Activated naive CD8-positive, alpha-beta T cell treated with anti-CD3 and anti-CD28 coated beads, Interleukin-2, amount 50 U/mL, for 16 hours (primary cell): ENCODE measurements around the gene CCDC88C.

ENCODE experiments used
- DNase-seq: peaks from one replicate; pipeline ENCODE4 v3.0.0-alpha.2; 2020; ENCODE audit warnings: low read depth, low spot score

Gene CCDC88C

DNA sequence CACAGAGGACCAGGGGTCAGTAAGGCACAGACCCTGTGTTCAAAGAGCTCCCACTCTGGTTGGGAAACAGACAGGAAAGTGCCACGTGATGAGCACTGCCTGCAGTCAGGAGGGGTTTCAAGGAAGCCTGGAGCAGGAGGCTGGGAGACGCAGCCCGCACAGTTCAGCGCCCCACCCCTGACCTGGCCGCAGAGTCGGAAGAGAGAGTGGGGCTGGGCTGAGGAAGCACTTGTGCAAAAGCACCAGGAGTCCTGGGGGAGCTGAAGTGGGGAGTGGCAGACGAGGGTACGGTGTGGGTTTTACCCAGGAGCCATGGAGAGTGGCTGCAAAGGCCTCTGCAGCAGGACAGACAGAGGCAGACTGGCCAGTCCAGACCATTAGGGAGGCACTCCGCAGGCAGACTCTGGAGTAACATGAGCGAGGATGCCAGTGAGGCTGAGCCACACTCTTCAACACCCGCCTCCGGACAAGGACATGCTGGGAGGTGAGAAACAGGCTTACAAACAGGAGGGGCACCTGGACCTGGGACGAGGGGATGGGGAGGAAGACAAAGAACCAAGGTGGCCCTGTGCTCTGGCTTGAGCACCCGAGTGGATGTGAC is 87.4 kb downstream of the CCDC88C start:
- DNase-seq, result no peak

DNA sequence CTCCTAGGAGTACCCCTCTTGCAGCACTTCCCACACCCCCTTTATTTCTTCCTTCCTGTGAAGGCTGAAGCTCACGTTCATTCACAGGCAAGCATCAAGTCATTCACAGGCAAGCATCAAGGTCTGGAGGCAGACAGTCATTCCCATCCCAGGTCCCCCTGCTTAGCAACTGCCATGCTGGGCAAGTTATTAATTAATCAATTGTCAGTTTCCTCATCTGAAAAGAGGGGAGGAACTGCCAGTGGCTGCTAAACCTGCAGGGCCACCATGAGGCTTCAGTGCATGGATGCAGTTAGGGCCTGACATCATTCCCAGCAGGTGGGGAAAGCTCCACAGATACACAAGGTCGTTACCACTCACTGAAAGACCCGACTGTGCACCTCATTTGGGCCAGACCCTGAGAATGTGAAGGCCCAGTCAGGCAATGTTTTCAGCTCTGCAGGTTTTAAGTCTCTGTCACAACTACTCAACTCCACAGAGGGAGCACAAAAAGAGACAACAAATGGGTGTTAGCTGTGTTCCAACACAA is 88.1 kb downstream of the CCDC88C start:
- no peak for DNase-seq

GRCh38 chr14:91328313-91329050 is 89.1 kb downstream of the CCDC88C start:
- no peak for DNase-seq

GRCh38 chr14:91327661-91328312 is 89.8 kb downstream of the CCDC88C start:
- no peak for DNase-seq

- no peak for DNase-seq
Measured at GRCh38 chr14:91327250-91327595, 90.4 kb downstream of the CCDC88C start.

GRCh38 chr14:91326514-91327249 is 90.9 kb downstream of the CCDC88C start:
- no peak for DNase-seq

DNA sequence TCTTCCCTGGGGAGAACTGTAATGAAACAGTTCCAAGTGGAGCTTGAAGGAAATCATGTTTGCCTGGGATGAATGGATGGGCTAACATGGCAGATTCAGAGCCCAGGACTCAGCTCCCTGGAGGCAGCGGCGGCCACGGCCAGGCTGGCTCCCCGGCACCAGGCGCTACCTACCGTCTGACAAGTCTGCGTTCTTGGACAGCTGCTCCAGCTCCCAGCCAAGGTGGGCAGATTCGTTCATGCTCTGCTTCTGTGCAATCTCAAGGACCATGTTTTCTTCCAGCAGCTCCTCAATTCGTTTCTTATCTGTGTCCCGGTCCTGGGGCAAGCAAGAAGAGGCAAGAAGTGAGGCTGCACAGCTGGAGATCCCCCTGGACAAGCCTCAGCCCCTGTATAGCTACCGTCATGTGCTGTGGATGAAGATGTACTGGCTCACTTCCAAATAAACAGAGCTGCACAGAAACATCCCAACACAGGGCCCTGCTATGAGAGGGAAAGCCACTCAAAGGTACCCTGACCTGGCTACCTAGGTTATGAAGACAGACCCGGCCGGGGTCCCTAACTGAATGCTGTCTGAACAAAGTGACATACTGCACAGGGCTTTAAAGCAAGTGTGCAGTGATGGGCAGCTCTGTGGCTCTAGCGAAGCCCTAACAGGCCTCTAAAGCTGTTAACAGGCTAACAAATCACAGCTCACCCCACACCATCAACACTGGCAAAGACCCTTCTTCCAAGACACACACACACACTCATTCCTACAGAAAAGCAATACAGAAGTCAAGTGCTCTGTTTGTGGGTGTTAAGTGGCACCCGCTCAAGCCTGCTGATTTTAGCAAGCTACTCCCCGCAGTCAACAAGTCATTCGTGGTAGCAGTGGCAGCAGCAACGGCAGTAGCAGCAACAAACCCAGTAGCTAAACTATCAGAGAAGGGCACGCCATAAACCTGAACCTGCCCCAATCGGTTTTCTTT is 92.7 kb downstream of the CCDC88C start:
- DNase-seq, result no peak

DNA sequence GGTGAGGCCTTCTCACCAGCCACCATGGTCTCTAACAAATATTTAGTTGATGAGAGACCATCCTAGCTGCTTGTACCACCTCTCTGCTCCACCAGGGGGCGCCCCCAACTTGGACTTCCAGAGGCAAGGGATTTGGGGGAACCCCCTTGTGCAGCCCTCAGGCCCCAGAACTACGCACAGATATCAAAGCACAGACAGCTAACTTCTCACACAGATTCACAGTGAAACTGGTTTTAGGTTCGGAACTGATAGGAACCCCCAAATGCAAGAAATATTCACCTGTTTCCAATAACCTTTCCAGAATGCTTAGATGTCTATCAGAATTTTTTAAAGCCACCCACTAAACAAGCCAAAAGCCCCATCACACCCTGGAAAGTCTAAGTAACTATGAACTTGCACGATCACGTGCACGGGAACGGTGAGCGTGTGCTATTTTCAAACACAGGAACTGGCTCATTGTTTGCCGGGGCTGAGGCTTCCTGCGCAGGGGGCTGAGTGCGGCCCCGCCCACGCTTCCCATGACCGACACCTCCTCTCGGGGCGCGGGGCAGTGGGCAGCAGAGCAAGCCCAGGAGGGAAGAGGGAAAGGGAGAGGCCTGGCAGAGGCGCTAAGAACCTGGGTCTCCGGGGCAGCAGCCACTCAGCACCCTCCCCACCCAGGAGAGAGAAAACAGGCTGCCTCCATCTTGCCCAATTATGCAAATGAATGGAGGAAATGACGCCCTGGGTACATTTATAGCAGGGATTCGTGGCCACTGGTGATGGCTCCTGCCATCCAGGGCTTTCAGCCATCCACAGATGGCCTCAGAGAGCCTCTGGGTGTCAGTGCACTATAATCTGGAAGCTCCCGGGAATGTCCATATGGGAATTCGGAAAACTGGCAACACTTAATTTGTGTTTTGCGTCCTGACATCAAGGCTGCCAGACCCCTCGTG is 93.7 kb downstream of the CCDC88C start:
- peak; percentile 93 for DNase-seq

DNA sequence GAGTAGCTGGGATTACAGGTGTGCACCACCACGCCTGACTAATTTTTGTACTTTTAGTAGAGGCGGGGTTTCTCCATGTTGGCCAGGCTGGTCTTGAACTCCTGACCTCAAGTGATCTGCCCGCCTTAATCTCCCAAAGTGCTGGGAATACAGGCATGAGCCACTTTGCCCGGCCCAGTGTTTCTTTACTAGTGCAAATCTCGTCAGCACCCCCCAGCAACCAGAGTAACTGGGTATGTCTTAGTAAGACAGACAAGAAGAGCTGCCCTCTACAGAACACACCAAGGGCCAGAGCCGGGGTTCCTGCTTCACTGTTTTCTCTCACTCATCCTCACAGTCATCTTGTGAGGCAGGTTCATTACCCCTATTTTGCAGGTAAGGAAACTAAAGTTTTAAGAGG is 94.6 kb downstream of the CCDC88C start:
- DNase-seq, result no peak

DNA sequence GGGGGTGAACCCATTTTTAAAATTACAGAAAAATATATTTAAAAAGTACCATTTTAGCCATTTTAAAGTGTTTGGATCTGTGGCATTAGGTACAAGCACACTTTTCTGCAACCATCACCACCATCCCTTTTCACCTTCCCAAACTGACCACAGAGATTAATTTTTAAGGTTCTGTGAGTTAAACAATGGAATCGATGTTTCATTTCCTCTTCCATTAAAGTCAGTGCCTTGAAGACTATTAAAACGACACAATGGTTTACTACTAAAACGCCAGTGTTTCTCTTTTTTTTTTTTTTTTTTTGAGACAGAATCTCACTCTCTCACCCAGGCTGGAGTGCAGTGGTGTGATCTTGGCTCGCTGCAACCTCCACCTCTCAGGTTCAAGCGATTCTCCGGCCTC is 95.0 kb downstream of the CCDC88C start:
- DNase-seq, result no peak

- DNase-seq, result no peak
Measured at GRCh38 chr14:91321131-91321530, 96.5 kb downstream of the CCDC88C start.

GRCh38 chr14:91320266-91320665 is 97.4 kb downstream of the CCDC88C start:
- no peak for DNase-seq

DNA sequence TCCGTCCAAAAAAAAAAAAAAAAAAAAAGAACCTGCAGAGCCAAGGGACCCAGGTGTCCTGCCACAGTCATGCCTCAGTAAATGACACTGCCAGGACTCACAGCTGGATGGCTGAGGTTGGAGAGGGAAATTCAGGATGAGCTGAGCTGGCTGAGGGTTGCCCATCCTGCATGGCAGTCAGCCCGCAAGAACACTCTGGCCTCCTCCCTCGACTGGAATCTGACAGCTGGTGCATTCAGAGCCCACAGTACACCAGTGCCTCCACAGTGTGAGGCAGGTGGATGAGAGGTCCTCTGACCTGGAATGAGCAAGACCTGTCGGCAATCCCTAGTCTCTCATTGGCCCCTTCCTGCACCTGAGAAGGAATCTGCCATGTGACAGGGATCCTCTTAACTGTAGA is 98.7 kb downstream of the CCDC88C start:
- no peak for DNase-seq

- DNase-seq, result peak; percentile 44
Measured at GRCh38 chr14:91317381-91318308, 100.0 kb downstream of the CCDC88C start.

GRCh38 chr14:91316761-91317160 is 100.9 kb downstream of the CCDC88C start:
- DNase-seq, result no peak

DNA sequence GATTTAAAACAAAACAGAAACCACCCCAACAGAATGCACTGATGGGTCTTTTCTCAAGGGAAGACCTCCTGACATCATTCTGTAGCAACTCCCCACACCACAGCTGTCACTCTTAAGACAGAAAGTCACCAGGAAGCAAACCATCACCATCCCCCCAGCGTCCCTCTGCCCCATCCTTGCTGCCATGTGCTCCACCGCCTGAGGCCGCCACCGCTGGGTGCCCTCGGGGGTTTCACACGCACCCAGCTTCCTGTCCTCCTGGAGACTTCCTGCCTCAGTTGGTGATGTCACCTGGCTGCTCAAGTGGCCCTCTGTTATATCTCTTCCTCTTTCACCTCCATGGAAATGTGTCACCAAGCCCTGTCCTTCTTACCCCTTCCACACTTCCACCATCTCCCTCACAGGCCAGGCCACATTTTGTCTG is 101.8 kb downstream of the CCDC88C start:
- DNase-seq, result peak; percentile 61

- no peak for DNase-seq
Measured at GRCh38 chr14:91313852-91314251, 103.8 kb downstream of the CCDC88C start.

DNA sequence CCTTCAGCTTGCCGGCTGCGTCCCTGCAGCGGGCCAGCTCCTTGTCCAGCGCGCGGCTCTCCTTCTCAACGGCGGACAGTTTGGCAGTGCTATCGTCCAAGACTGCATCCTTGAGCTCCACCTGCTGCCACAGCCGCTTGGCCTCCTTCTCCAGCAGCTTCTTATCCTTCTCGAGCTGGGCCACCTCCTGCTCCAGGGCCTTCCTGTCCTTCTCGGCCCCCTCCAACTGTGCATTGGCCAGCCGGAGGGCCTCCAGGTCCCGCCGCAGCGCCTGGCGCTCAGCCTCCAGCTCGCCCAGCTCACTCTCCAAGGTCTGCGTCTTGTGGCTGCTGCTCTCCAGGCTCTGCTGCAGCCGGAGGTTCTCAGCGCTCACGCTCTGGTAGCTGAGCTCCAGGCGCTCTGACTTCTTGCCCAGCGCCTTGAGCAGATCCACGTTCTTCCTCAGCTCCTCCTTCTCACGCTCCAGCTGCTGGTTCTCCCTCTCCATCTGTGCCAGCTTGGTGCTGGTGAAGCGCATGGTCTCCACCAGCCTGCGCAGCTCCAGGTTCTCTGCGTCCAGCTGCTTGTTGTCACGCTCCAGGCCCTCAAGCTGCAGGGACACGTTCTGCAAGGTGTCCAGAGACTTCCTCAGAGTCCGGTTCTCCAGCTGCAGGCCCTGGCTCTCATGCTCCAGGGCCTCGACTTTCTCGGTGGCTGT is 104.3 kb downstream of the CCDC88C start:
- DNase-seq, result no peak
